Panc1 (cell line): ENCODE data around the gene LCT. TPM values are rescaled to one million over a fixed set of nuclear protein-coding genes. Genes with fewer than 3 reads are reported as not detected.

Experiments
- ATAC-seq: fragments of 200-7000 bp; cut with Tn5 transposase; 2 replicates; pipeline ENCODE4 v1.9.1; 2020; ENCODE audit warnings: mild to moderate bottlenecking, moderate library complexity
- BruUV-seq: library from RNA; stranded (reverse); fragments of 400-500 nt; replicated peaks from 2 replicates; lab custom pipeline; 2021; lab: Mats Ljungman, UMichigan
- CTCF ChIA-PET: fragments of 300-600 bp; sonication (Branson Sonifier 250); formaldehyde crosslinking; loops from one replicate; lab custom pipeline; 2022; ENCODE audit warnings: antibody characterized with exemption; lab: Charles Lee
- POLR2A ChIA-PET: fragments of 300-600 bp; sonication (Branson Sonifier 250); formaldehyde crosslinking; loops from one replicate; lab custom pipeline; 2022; ENCODE audit warnings: antibody characterized with exemption; lab: Charles Lee
- DNase-seq: peaks from one replicate; pipeline ENCODE4 v3.0.0-alpha.2; 2010; ENCODE audit warnings: low read depth, low spot score
- H3K27ac ChIP-seq: 2 replicates; pipeline ENCODE4 v1.5.1; 2011; ENCODE audit warnings: mild to moderate bottlenecking, low read length, inconsistent platforms
- H3K27me3 ChIP-seq: fragments of 200-500 bp; sonication (Bioruptor generic); 2 replicates; pipeline ENCODE4 v1.6.0; 2014; ENCODE audit warnings: low read length, inconsistent platforms; ENCODE audit not compliant: control insufficient read depth, insufficient read depth
- H3K36me3 ChIP-seq: fragments of 200-500 bp; sonication (Bioruptor generic); 2 replicates; pipeline ENCODE4 v1.5.1; 2014; ENCODE audit warnings: inconsistent platforms, mild to moderate bottlenecking, low read length, moderate library complexity; ENCODE audit not compliant: control insufficient read depth, insufficient read depth
- H3K4me1 ChIP-seq: 2 replicates; pipeline ENCODE4 v1.5.1; 2011; ENCODE audit warnings: inconsistent platforms, mild to moderate bottlenecking, low read length, moderate library complexity; ENCODE audit not compliant: control insufficient read depth, insufficient read depth
- H3K4me3 ChIP-seq, 2 experiments: 2 replicates each; pipeline ENCODE4 v1.5.1; 2011 to 2012; ENCODE audit warnings: low read depth in 2 of 2, low read length in 2 of 2, mild to moderate bottlenecking in 2 of 2, inconsistent platforms in 1 of 2, moderate library complexity in 1 of 2
- H3K9me3 ChIP-seq: fragments of 200-500 bp; sonication (Bioruptor generic); 2 replicates; pipeline ENCODE4 v1.5.1; 2014; ENCODE audit warnings: low read depth, mild to moderate bottlenecking, inconsistent platforms, low read length, moderate library complexity; ENCODE audit not compliant: control insufficient read depth, insufficient read depth
- CTCF ChIP-seq: fragments of 450-650 bp; IDR thresholded peaks from 2 replicates; pipeline ENCODE4 v1.5.1; 2017; ENCODE audit warnings: mild to moderate bottlenecking
- POLR2AphosphoS5 ChIP-seq: IDR thresholded peaks from 2 replicates; pipeline ENCODE4 v1.6.1; 2012; ENCODE audit warnings: mild to moderate bottlenecking, low read depth, low read length, moderate library complexity
- REST ChIP-seq, 2 experiments: IDR thresholded peaks; 2 replicates each; pipeline ENCODE4 v1.6.1; 2011 to 2012; ENCODE audit warnings: low read depth in 2 of 2, control low read depth in 1 of 2, low read length in 1 of 2, mild to moderate bottlenecking in 1 of 2, moderate library complexity in 1 of 2; ENCODE audit not compliant: insufficient read depth in 1 of 2
- SIN3A ChIP-seq: IDR thresholded peaks from 2 replicates; pipeline ENCODE4 v1.6.1; 2012; ENCODE audit warnings: low read depth, mild to moderate bottlenecking, low read length, moderate library complexity, borderline replicate concordance; ENCODE audit not compliant: insufficient read depth
- TCF7L2 ChIP-seq: IDR thresholded peaks from 2 replicates; pipeline ENCODE4 v1.6.1; 2011; ENCODE audit warnings: mild to moderate bottlenecking, low read depth, low read length, inconsistent platforms
- in situ Hi-C: cut with HindIII; loops from 2 replicates; pipeline ENCODE4 v1.10.0; 2016; ENCODE audit warnings: low sequenced_read_pairs, low pct_unique_long_range_greater_than_20kb
- intact Hi-C: fragments of 100-400 bp; cut with micrococcal nuclease; formaldehyde crosslinking; loops from one replicate; pipeline ENCODE4 v1.10.0; 2022; ENCODE audit not compliant: unreplicated experiment
- total RNA-seq: library from RNA; stranded (reverse); gene quantifications from one replicate; pipeline ENCODE4 v1.2.1, GENCODE V29; 2021; ENCODE audit not compliant: unreplicated experiment

Gene LCT
- total RNA-seq, 1 experiment from 2014 or later = not detected

GRCh38 chr2:135740206-135740605 is 96.8 kb downstream of the LCT start:
- no peak for ATAC-seq
- in situ Hi-C loops (no loop called here), intact Hi-C loops (no loop called here)
- Histone ChIP-seq H3K36me3 (no peaks in the 10 kb centered on the region; the same call in 1 of the 2 replicates), H3K9me3 (no peaks in the 10 kb centered on the region), H3K4me1 (peaks cover 16% of the 10 kb centered on the region), H3K27ac (no peak overlapping the region), H3K4me3 (no peak overlapping the region), H3K27me3 (no peaks in the 10 kb centered on the region)
- DNase-seq = no peak
- no peak for TF ChIP-seq CTCF
- no peak for TF ChIP-seq SIN3A
- no peak for TF ChIP-seq TCF7L2
- no peak for TF ChIP-seq REST (IDR thresholded peaks at IDR 0.05; ENCODE audit: insufficient read depth in 1 of 2, low read depth in 2 of 2, low read length in 1 of 2)
- no peak for TF ChIP-seq POLR2AphosphoS5
- no TSS peak for BruUV-seq
- ChIA-PET CTCF (interaction anchor here (0.8 kb wide), 1 partner anchor 30 kb away, joined by 3 read pairs; no protein-coding TSS in a partner anchor), POLR2A (no interaction called here)

Other genes with a start within 250 kb of the LCT start
- gene UBXN4, start 95.3 kb downstream of the LCT start, total RNA-seq = 83.7 TPM
- gene MCM6, start 39.3 kb upstream of the LCT start, total RNA-seq = 54.3 TPM
- gene DARS1, start 148.4 kb upstream of the LCT start, total RNA-seq = 85.3 TPM